ENCODE results near the gene MAPK8IP3. TPM values are rescaled to one million over a fixed set of nuclear protein-coding genes. Genes with fewer than 3 reads are reported as not detected.

The MAPK8IP3 gene
- polyA plus RNA-seq, 1 donor (not counting 4 experiments of a cell fraction or from before 2014, with no cell fraction given): 11.7 TPM

- DNase-seq (ENCODE audit: low read depth, low spot score) (peak; percentile 92), FAIRE-seq (peak; percentile 75)
- H3K4me3 ChIP-seq (ENCODE audit: control insufficient read depth in 2 of 3, extremely low read depth in 1 of 3, insufficient read depth in 2 of 3, low read depth in 1 of 3, low read length in 3 of 3): no peak overlapping the region
- TF ChIP-seq EZH2 (IDR thresholded peaks at IDR 0.05; ENCODE audit: low read length): no peak
- TF ChIP-seq CTCF (optimal IDR thresholded peaks at IDR 0.05 in 1 of 3, IDR thresholded peaks at IDR 0.05 in 1 of 3, conservative IDR thresholded peaks at IDR 0.05 in 1 of 3; ENCODE audit: extremely low read depth in 1 of 3, insufficient read depth in 2 of 3, low read length in 3 of 3): no peak
- no peak overlapping the region for H3K9ac ChIP-seq (ENCODE audit: control insufficient read depth, extremely low read depth, insufficient read depth, low read length)
- H4K20me1 ChIP-seq (ENCODE audit: control insufficient read depth, extremely low read depth, insufficient read depth, low read length): no peaks in the 10 kb centered on the region
- H2AFZ ChIP-seq (ENCODE audit: control insufficient read depth, low read length): no peak overlapping the region
- no peaks in the 10 kb centered on the region for H3K27me3 ChIP-seq (ENCODE audit: control insufficient read depth, extremely low read depth, insufficient read depth, low read length)
- H3K4me1 ChIP-seq (ENCODE audit: control insufficient read depth, extremely low read depth, insufficient read depth, low read length): peaks cover 28% of the 10 kb centered on the region
- dilution Hi-C loops (cut with MboI; ENCODE audit: extremely low pct_ligation_motif_present, low sequenced_read_pairs): no loop called here
- H3K36me3 ChIP-seq (ENCODE audit: control insufficient read depth in 2 of 2, extremely low read depth in 1 of 2, insufficient read depth in 2 of 2, low read length in 2 of 2): peaks cover 41 to 66% of the 10 kb centered on the region in 2 experiments
- H3K4me2 ChIP-seq (ENCODE audit: control insufficient read depth, extremely low read depth, insufficient read depth, low read depth, low read length): no peak overlapping the region
- H3K27ac ChIP-seq (ENCODE audit: control insufficient read depth, insufficient read depth, low read length): peak overlapping the region; percentile 45
- H3K9me3 ChIP-seq (ENCODE audit: control insufficient read depth, low read depth, low read length): peaks cover 8% of the 10 kb centered on the region
- H3K9me1 ChIP-seq (ENCODE audit: control insufficient read depth, extremely low read depth, insufficient read depth, low read length): no peaks in the 10 kb centered on the region
- peaks cover 32% of the 10 kb centered on the region for H3K79me2 ChIP-seq (ENCODE audit: control insufficient read depth, insufficient read depth, low read length)
These were observed 9.1 kb upstream of the MAPK8IP3 start for GRCh38 chr16:1696863-1697262.

GRCh38 chr16:1698680-1699079 lies 7.3 kb upstream of the MAPK8IP3 start:
- no peak for FAIRE-seq
- peaks cover 32% of the 10 kb centered on the region for H3K4me1 ChIP-seq (ENCODE audit: control insufficient read depth, extremely low read depth, insufficient read depth, low read length)
- no peak for DNase-seq (ENCODE audit: low read depth, low spot score)
- H3K9me1 ChIP-seq (ENCODE audit: control insufficient read depth, extremely low read depth, insufficient read depth, low read length): no peaks in the 10 kb centered on the region
- no peak overlapping the region for H3K27ac ChIP-seq (ENCODE audit: control insufficient read depth, insufficient read depth, low read length)
- H3K79me2 ChIP-seq (ENCODE audit: control insufficient read depth, insufficient read depth, low read length): peaks cover 15% of the 10 kb centered on the region
- H3K9me3 ChIP-seq (ENCODE audit: control insufficient read depth, low read depth, low read length): peaks cover 5% of the 10 kb centered on the region
- no peak overlapping the region for H3K4me3 ChIP-seq (ENCODE audit: control insufficient read depth in 2 of 3, extremely low read depth in 1 of 3, insufficient read depth in 2 of 3, low read depth in 1 of 3, low read length in 3 of 3)
- no peak overlapping the region for H3K9ac ChIP-seq (ENCODE audit: control insufficient read depth, extremely low read depth, insufficient read depth, low read length)
- H3K27me3 ChIP-seq (ENCODE audit: control insufficient read depth, extremely low read depth, insufficient read depth, low read length): no peaks in the 10 kb centered on the region
- TF ChIP-seq CTCF (optimal IDR thresholded peaks at IDR 0.05 in 1 of 3, IDR thresholded peaks at IDR 0.05 in 1 of 3, conservative IDR thresholded peaks at IDR 0.05 in 1 of 3; ENCODE audit: extremely low read depth in 1 of 3, insufficient read depth in 2 of 3, low read length in 3 of 3): no peak
- no peak for TF ChIP-seq EZH2 (IDR thresholded peaks at IDR 0.05; ENCODE audit: low read length)
- no peak overlapping the region for H2AFZ ChIP-seq (ENCODE audit: control insufficient read depth, low read length)
- H3K36me3 ChIP-seq (ENCODE audit: control insufficient read depth in 2 of 2, extremely low read depth in 1 of 2, insufficient read depth in 2 of 2, low read length in 2 of 2): peaks cover 38 to 58% of the 10 kb centered on the region in 2 experiments
- no peaks in the 10 kb centered on the region for H4K20me1 ChIP-seq (ENCODE audit: control insufficient read depth, extremely low read depth, insufficient read depth, low read length)
- no peak overlapping the region for H3K4me2 ChIP-seq (ENCODE audit: control insufficient read depth, extremely low read depth, insufficient read depth, low read depth, low read length)
- dilution Hi-C loops (cut with MboI; ENCODE audit: extremely low pct_ligation_motif_present, low sequenced_read_pairs): no loop called here

Data from keratinocyte (primary cell).